H1 (cell line): Measurements from ENCODE around the gene DNAJC5G. TPM values are rescaled to one million over a fixed set of nuclear protein-coding genes. Genes with fewer than 3 reads are reported as not detected.

Source experiments
- CTCF ChIA-PET: fragments of 300-600 bp; sonication (Branson Sonifier 250); formaldehyde crosslinking; loops from one replicate; lab custom pipeline; 2021; ENCODE audit not compliant: partially characterized antibody; lab: Charles Lee
- POLR2A ChIA-PET: fragments of 300-600 bp; sonication (Branson Sonifier 250); formaldehyde crosslinking; loops from one replicate; lab custom pipeline; 2021; ENCODE audit warnings: inconsistent platforms; ENCODE audit not compliant: partially characterized antibody; lab: Charles Lee
- DNase-seq, 2 experiments: peaks; one replicate each; pipeline versions ENCODE4 v3.0.0 to v3.0.0-alpha.2; 2010 to 2022; ENCODE audit warnings: low spot score in 2 of 2, low read depth in 1 of 2, mixed read lengths in 1 of 2
- FAIRE-seq: peaks from 2 replicates; lab custom pipeline; 2011; peaks lifted over from hg19 to GRCh38; lab: Jason Lieb, UNC
- H2AFZ ChIP-seq: 2 replicates; pipeline ENCODE4 v1.8.1; 2012; ENCODE audit warnings: low read length, inconsistent platforms
- H2AK5ac ChIP-seq: 2 replicates; pipeline ENCODE4 v1.6.1; 2013; ENCODE audit warnings: low read depth, low read length
- H2BK120ac ChIP-seq: replicated peaks from 2 replicates; pipeline ENCODE3; 2013; ENCODE audit warnings: low read depth, low read length, inconsistent platforms
- H2BK12ac ChIP-seq: 2 replicates; pipeline ENCODE4 v1.6.1; 2013; ENCODE audit warnings: low read depth, low read length
- H2BK15ac ChIP-seq: 2 replicates; pipeline ENCODE4 v1.6.1; 2013; ENCODE audit warnings: low read length
- H2BK20ac ChIP-seq: 2 replicates; pipeline ENCODE4 v1.6.1; 2013; ENCODE audit warnings: low read length
- H2BK5ac ChIP-seq: 2 replicates; pipeline ENCODE4 v1.6.1; 2013; ENCODE audit warnings: low read depth, low read length
- H3K14ac ChIP-seq: 2 replicates; pipeline ENCODE4 v1.6.1; 2013; ENCODE audit warnings: inconsistent platforms; ENCODE audit not compliant: insufficient read length
- H3K18ac ChIP-seq: 2 replicates; pipeline ENCODE4 v1.6.1; 2013; ENCODE audit warnings: low read length; ENCODE audit errors: extremely low read depth
- H3K23ac ChIP-seq: 2 replicates; pipeline ENCODE4 v1.6.1; 2013; ENCODE audit warnings: inconsistent platforms; ENCODE audit not compliant: insufficient read length
- H3K23me2 ChIP-seq: 2 replicates; pipeline ENCODE4 v1.6.1; 2013; ENCODE audit warnings: low read depth, low read length
- H3K27ac ChIP-seq: 2 replicates; pipeline ENCODE4 v1.6.1; 2011; ENCODE audit warnings: low read depth, low read length, inconsistent platforms
- H3K27me3 ChIP-seq, 4 experiments: replicated peaks in 1 of 4; 1 replicate in 1 of 4; 2 replicates in 3 of 4; pipeline versions ENCODE4 v1.6.1 to v1.8.1; 2011 to 2013; ENCODE audit warnings: low read length in 3 of 4, mild to moderate bottlenecking in 3 of 4, inconsistent platforms in 2 of 4, mixed read lengths in 2 of 4, moderate library complexity in 1 of 4; ENCODE audit not compliant: control insufficient read depth in 3 of 4, insufficient read depth in 3 of 4; ENCODE audit errors: extremely low read depth in 1 of 4
- H3K36me3 ChIP-seq, 4 experiments: 2 replicates each; pipeline versions ENCODE4 v1.6.1 to v1.8.1; 2011 to 2013; ENCODE audit warnings: mild to moderate bottlenecking in 4 of 4, low read length in 3 of 4, moderate library complexity in 2 of 4, control low read depth in 1 of 4, inconsistent platforms in 1 of 4; ENCODE audit not compliant: insufficient read depth in 4 of 4, control insufficient read depth in 2 of 4
- H3K4ac ChIP-seq: replicated peaks from 2 replicates; pipeline ENCODE3; 2013; ENCODE audit warnings: low read length, low read depth, mixed read lengths, inconsistent platforms; ENCODE audit not compliant: insufficient read length
- H3K4me1 ChIP-seq, 4 experiments: replicated peaks in 1 of 4; 1 replicate in 1 of 4; 2 replicates in 3 of 4; pipeline versions ENCODE4 v1.6.1 to v1.8.1; 2011 to 2013; ENCODE audit warnings: low read length in 3 of 4, inconsistent platforms in 2 of 4, mixed read lengths in 1 of 4; ENCODE audit not compliant: insufficient read depth in 4 of 4, control insufficient read depth in 3 of 4
- H3K4me2 ChIP-seq, 2 experiments: 2 replicates each; pipeline versions ENCODE4 v1.6.1 to v1.8.1; 2011 to 2013; ENCODE audit warnings: low read depth in 2 of 2, low read length in 2 of 2, control low read depth in 1 of 2, inconsistent platforms in 1 of 2, mild to moderate bottlenecking in 1 of 2; ENCODE audit not compliant: insufficient read depth in 1 of 2
- H3K4me3 ChIP-seq, 4 experiments: fragments of 200-600, 300-600 bp in 1 of 4; sonication (generic), shearing (Covaris generic), sonication (Bioruptor Twin) in 1 of 4; 2 replicates each; pipeline versions ENCODE4 v1.5.1 to v1.8.1; 2011 to 2016; ENCODE audit warnings: low read length in 4 of 4, low read depth in 3 of 4, control low read depth in 2 of 4, inconsistent platforms in 2 of 4, mild to moderate bottlenecking in 2 of 4, mixed read lengths in 1 of 4, moderate library complexity in 1 of 4; ENCODE audit not compliant: insufficient read depth in 2 of 4; ENCODE audit errors: extremely low read depth in 1 of 4
- H3K56ac ChIP-seq: replicated peaks from 2 replicates; pipeline ENCODE3; 2013; ENCODE audit warnings: low read depth, mild to moderate bottlenecking, mixed read lengths, low read length, inconsistent platforms; ENCODE audit not compliant: insufficient read length
- H3K79me1 ChIP-seq: 2 replicates; pipeline ENCODE4 v1.6.1; 2013; ENCODE audit warnings: low read depth, low read length, control low read depth
- H3K79me2 ChIP-seq, 2 experiments: 2 replicates each; pipeline versions ENCODE4 v1.6.1 to v1.8.1; 2012 to 2013; ENCODE audit warnings: low read length in 2 of 2, mild to moderate bottlenecking in 2 of 2, inconsistent platforms in 1 of 2; ENCODE audit not compliant: insufficient read depth in 2 of 2, control insufficient read depth in 1 of 2
- H3K9ac ChIP-seq, 4 experiments: replicated peaks in 1 of 4; 1 replicate in 1 of 4; 2 replicates in 3 of 4; pipeline versions ENCODE4 v1.6.1 to v1.8.1; 2011 to 2013; ENCODE audit warnings: low read depth in 3 of 4, low read length in 3 of 4, control low read depth in 2 of 4, mild to moderate bottlenecking in 2 of 4, moderate library complexity in 2 of 4, inconsistent platforms in 1 of 4; ENCODE audit errors: extremely low read depth in 1 of 4
- H3K9me3 ChIP-seq, 2 experiments: 2 replicates each; pipeline versions ENCODE4 v1.6.1 to v1.8.1; 2012 to 2013; ENCODE audit warnings: mild to moderate bottlenecking in 2 of 2, moderate library complexity in 2 of 2, control low read depth in 1 of 2, inconsistent platforms in 1 of 2, low read depth in 1 of 2, low read length in 1 of 2, mixed read lengths in 1 of 2; ENCODE audit not compliant: insufficient read depth in 2 of 2
- H4K20me1 ChIP-seq, 2 experiments: replicated peaks in 1 of 2; 2 replicates each; pipeline versions ENCODE3 to v1.8.1; 2011 to 2013; ENCODE audit warnings: inconsistent platforms in 2 of 2, low read length in 2 of 2, mild to moderate bottlenecking in 1 of 2; ENCODE audit not compliant: insufficient read depth in 2 of 2, control insufficient read depth in 1 of 2
- H4K5ac ChIP-seq: 2 replicates; pipeline ENCODE4 v1.6.1; 2013; ENCODE audit warnings: low read length, low read depth, mixed read lengths, inconsistent platforms; ENCODE audit not compliant: insufficient read length
- H4K8ac ChIP-seq: 2 replicates; pipeline ENCODE4 v1.8.0; 2013; ENCODE audit warnings: mild to moderate bottlenecking, moderate library complexity, low read length, inconsistent platforms; ENCODE audit not compliant: insufficient read depth; ENCODE audit errors: extremely low read depth
- H4K91ac ChIP-seq: replicated peaks from 2 replicates; pipeline ENCODE3; 2013; ENCODE audit warnings: low read length, mixed read lengths, inconsistent platforms; ENCODE audit not compliant: insufficient read length
- BRCA1 ChIP-seq: IDR thresholded peaks from 2 replicates; pipeline ENCODE4 v1.6.1; 2012; ENCODE audit warnings: low read depth, low read length, improper control_type of control experiment
- CREB1 ChIP-seq: IDR thresholded peaks from 2 replicates; pipeline ENCODE4 v1.6.1; 2012; ENCODE audit warnings: inconsistent platforms
- HDAC6 ChIP-seq: IDR thresholded peaks from one replicate; pipeline ENCODE4 v1.7.1; 2012; ENCODE audit warnings: low read depth, mild to moderate bottlenecking, inconsistent platforms, low read length, moderate library complexity
- KDM1A ChIP-seq: fragments of 200-600, 300-600 bp; sonication (generic); IDR thresholded peaks from 2 replicates; pipeline ENCODE4 v1.7.1; 2016; ENCODE audit warnings: mild to moderate bottlenecking, low read length, borderline replicate concordance
- POLR2A ChIP-seq, 2 experiments: IDR thresholded peaks; 1 replicate in 1 of 2; 2 replicates in 1 of 2; pipeline ENCODE4 v1.6.1; 2011; ENCODE audit warnings: low read depth in 2 of 2, low read length in 2 of 2, mild to moderate bottlenecking in 2 of 2; ENCODE audit errors: control extremely low read depth in 1 of 2
- POLR2AphosphoS5 ChIP-seq: IDR thresholded peaks from 2 replicates; pipeline ENCODE4 v1.6.1; 2011; ENCODE audit warnings: low read depth, low read length
- POU5F1 ChIP-seq: IDR thresholded peaks from 2 replicates; pipeline ENCODE4 v1.6.1; 2011; ENCODE audit warnings: low read depth, mild to moderate bottlenecking, low read length, moderate library complexity
- RAD21 ChIP-seq, 2 experiments: IDR thresholded peaks in 1 of 2; conservative IDR thresholded peaks in 1 of 2; 2 replicates each; pipeline ENCODE4 v1.6.1; 2011; ENCODE audit warnings: low read depth in 2 of 2, low read length in 2 of 2, improper control_type of control experiment in 1 of 2, inconsistent platforms in 1 of 2, mild to moderate bottlenecking in 1 of 2, moderate library complexity in 1 of 2
- SP4 ChIP-seq: IDR thresholded peaks from 2 replicates; pipeline ENCODE4 v1.6.1; 2012; ENCODE audit warnings: low read length, inconsistent platforms
- ZNF274 ChIP-seq: IDR thresholded peaks from 2 replicates; pipeline ENCODE4 v1.7.0; 2012; ENCODE audit warnings: low read length, borderline replicate concordance; ENCODE audit errors: extremely low read depth
- WGBS, 2 experiments: shearing (Covaris generic) in 1 of 2; methylation state at CpG; one replicate each; pipeline versions ENCODE4 v1.1.6 to v1.1.7; 2013 to 2015; ENCODE audit warnings: low lambda C conversion rate in 2 of 2, mixed read lengths in 2 of 2, inconsistent platforms in 1 of 2, low coverage in 1 of 2, missing lambda C conversion rate in 1 of 2; ENCODE audit not compliant: insufficient replicate concordance in 2 of 2, insufficient coverage in 1 of 2, insufficient read length in 1 of 2; ENCODE audit errors: extremely low coverage in 1 of 2, missing lambda C conversion rate in 1 of 2; 5-methylcytosine and 5-hydroxymethylcytosine counted together
- polyA plus RNA-seq, 7 experiments: library from polyadenylated mRNA; depleted of rRNA in 3 of 7; stranded (reverse) in 5 of 7; unstranded in 2 of 7; fragments of >200 nt in 5 of 7; fragments of 200-250 nt in 2 of 7; gene quantifications; 1 replicate in 5 of 7; 2 replicates in 1 of 7; 4 replicates in 1 of 7; pipeline versions ENCODE4 v1.2.1 to v1.2.3, GENCODE V29; 2011 to 2013; ENCODE audit warnings: missing spikeins in 2 of 7, mixed read lengths in 2 of 7
- total RNA-seq: library from RNA; stranded (reverse); fragmentation: NEBNext Ultra II Directional; extraction: Animal tissue kit (Norgen Biotek cat#: 25700); gene quantifications from 2 replicates; pipeline ENCODE4 v1.2.1, GENCODE V29; 2021
- TF ChIP-seq, protein P1 (sequence below): IDR thresholded peaks from 2 replicates; pipeline ENCODE4 v1.6.1; 2012; ENCODE audit warnings: inconsistent platforms

DNAJC5G gene
- total and polyA plus RNA-seq, 2 of the 8 experiments (the other 6 are each of a cell fraction or from before 2014, with no cell fraction given), result 0.83 to 1.4 TPM

DNA sequence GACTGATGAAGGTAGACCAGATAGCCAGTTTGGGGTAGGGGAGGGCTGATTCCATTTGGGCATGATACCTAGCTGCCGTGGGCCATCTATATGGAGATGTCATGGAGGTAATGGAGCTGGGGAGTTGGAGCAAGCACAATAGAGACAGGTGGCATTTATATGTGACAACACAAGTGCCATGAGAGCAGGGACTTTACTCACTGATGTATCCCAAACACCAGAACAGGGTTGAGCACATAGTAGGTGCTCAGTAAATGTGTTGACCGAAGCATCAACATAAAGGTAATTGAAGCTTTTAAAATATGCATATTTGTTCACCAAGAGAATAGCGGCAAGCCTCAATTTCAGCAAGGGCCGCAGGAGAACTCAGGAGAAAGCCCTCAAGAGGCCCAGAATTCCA is 27.3 kb upstream of the DNAJC5G start:
- no peak overlapping the region for H4K8ac ChIP-seq
- CTCF ChIA-PET, result interaction anchor here (0.8 to 8.3 kb wide), 12 partner anchors 8 to 90 kb away, joined by 3 to 180 read pairs (median 6); partner anchors contain the start of genes DNAJC5G, TRIM54 and UCN
- no peak overlapping the region for H3K14ac ChIP-seq
- H3K27me3 ChIP-seq, result peaks cover 0 to 6% (median 2%) of the 10 kb centered on the region in 4 experiments; a peak in 5 of 7 replicates
- H4K20me1 ChIP-seq, result peaks cover 0 to 2% of the 10 kb centered on the region in 2 experiments
- FAIRE-seq (no peak), DNase-seq (no peak)
- no peak overlapping the region for H2BK5ac ChIP-seq
- TF ChIP-seq POLR2AphosphoS5 (peak; percentile 49; the same call in 1 of the 2 replicates), KDM1A (no peak), ZNF274 (no peak), RAD21 (IDR thresholded peaks at IDR 0.05 in 1 of 2, conservative IDR thresholded peaks at IDR 0.05 in 1 of 2; ENCODE audit: low read depth in 2 of 2, low read length in 2 of 2) (no peak), SP4 (no peak), POU5F1 (no peak), BRCA1 (no peak), HDAC6 (no peak), CREB1 (no peak), POLR2A (IDR thresholded peaks at IDR 0.05; ENCODE audit: control extremely low read depth in 1 of 2, low read depth in 2 of 2, low read length in 2 of 2) (peak; percentile 50 to 66)
- TF ChIP-seq, protein P1, sequence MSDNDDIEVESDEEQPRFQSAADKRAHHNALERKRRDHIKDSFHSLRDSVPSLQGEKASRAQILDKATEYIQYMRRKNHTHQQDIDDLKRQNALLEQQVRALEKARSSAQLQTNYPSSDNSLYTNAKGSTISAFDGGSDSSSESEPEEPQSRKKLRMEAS, result no peak
- H3K23ac ChIP-seq, result no peak overlapping the region
- no peak overlapping the region for H3K4me2 ChIP-seq
- no peak overlapping the region for H2BK15ac ChIP-seq
- no peak overlapping the region for H2AFZ ChIP-seq
- H3K4ac ChIP-seq, result no peak overlapping the region
- H2BK20ac ChIP-seq, result no peak overlapping the region
- no peaks in the 10 kb centered on the region for H3K79me1 ChIP-seq
- H3K4me3 ChIP-seq, result no peak overlapping the region
- no peak overlapping the region for H3K27ac ChIP-seq
- peaks cover 2 to 11% (median 6%) of the 10 kb centered on the region in 4 experiments for H3K4me1 ChIP-seq
- 75% methylated on average over 4 of the region's 4 CpGs; no CpG with 5 or more reads in 1 of the 2 experiments for whole genome bisulfite sequencing, 2 experiments
- H2BK120ac ChIP-seq, result no peak overlapping the region
- H4K91ac ChIP-seq, result no peak overlapping the region
- no peak overlapping the region for H3K56ac ChIP-seq
- H4K5ac ChIP-seq, result no peak overlapping the region
- H3K23me2 ChIP-seq, result no peaks in the 10 kb centered on the region; the same call in 1 of the 2 replicates
- H3K9ac ChIP-seq, result no peak overlapping the region
- H2BK12ac ChIP-seq, result no peak overlapping the region
- POLR2A ChIA-PET, result interaction anchor here (0.6 to 32.6 kb wide), 22 partner anchors 10 to 198 kb away, joined by 3 to 835 read pairs (median 9); partner anchors contain the start of genes ABHD1, ATRAID, CAD and DNAJC5G
- H3K79me2 ChIP-seq, result no peaks in the 10 kb centered on the region
- no peak overlapping the region for H3K18ac ChIP-seq
- no peak overlapping the region for H2AK5ac ChIP-seq
- no peaks in the 10 kb centered on the region for H3K9me3 ChIP-seq
- H3K36me3 ChIP-seq, result peaks cover 9 to 18% (median 17%) of the 10 kb centered on the region in 4 experiments
